GM15510 (cell line): ENCODE results near the gene TMEM115.

Source experiments
- POLR2A ChIP-seq: IDR thresholded peaks from 3 replicates; pipeline ENCODE4 v1.6.1; 2011; ENCODE audit warnings: borderline replicate concordance; ENCODE audit not compliant: insufficient read length; ENCODE audit errors: extremely low read depth

TMEM115 gene

DNA sequence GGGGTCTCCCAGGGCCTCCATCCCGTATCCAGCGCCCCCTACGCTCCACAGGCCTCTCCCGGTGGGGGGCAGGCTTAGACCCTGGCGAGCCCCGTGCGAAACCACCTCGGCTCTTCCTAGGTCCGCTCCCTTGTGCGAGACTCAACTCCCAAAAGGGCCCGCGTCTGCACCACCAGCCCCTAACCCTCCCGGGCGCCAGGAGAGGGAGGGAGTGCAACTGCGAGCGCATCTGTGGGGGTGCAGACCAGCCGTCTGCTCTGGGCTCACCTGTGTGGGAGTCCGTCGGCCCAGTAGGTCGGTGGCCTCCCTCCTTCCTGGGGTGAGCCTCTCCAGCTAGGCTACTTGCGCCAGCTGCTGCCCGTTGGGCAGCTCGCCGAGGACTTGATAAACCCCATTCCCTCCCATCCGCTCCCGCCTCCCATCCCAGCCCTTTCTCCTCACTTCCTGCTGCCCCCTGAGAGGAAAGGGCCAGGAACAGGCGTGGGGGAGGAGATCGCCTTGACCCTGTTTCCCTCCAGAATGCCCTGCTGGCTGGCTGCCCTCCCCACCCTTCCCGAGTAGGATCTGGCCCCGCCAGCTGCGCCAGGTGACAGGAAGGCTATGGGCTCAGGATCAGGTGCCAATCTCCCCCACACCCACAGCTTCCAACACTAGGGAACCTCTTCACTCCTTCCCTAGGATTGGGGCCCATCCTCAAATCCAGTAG, 36.8 kb downstream of the TMEM115 start, which contains the start of gene HYAL2:
Gene HYAL2, minus strand, starts transcription at position 360 of the 706 bp plus-strand sequence. CDS start 2,256 bp downstream, outside the sequence.
- TF ChIP-seq POLR2A = no peak

DNA sequence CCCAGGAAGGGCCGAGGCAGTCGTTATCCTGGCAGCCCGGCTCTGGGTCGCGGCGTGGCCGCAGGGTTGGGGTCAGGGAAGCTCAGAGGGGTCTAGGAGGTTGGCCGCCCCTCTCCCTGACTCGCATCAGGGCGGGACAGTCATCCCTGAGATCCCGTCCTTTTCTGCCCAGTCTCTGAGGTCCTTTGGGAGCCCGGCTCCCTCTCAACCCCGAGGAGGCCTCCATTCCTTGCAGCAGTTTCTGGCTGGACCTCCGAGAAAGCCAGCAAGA, 37.3 kb downstream of the TMEM115 start:
- TF ChIP-seq POLR2A = no peak

DNA sequence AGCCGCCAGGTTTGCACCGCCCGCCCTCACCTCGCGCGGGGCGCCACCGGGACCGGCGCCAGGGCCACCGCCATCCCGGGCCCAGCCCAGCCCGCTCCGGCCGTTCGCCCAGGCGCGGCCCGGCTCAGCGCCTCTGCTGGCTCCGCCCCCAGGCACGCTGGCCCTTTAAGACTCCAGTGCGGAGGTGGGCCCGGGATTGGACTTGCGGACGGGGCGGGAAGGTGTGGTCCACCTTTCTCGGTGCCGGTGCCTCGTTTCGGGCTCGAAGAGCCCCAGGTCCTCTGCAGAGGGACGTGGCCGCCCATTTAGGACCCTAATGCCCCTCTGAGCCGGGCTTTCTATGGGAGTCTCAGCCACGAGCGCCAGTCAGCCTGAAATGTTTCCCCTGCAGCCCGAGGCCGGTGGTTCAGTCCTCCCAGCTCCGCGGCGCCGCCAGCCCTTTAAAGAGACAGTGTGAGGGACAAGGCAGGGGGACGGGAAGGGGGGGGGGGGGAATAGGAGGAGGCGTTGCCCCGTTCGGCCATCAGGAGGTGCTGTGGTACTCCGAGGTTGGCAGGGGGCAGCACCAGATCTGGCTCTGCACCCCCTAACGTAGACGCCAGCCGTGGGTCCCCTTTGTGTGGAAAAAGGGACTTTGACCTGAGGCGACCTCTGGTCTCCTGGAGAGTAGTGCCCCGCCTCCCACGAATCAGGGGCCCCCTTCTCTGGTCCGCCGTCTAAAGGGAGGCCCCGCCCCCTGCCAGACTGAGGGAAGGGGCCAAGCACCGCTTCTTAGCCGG, 37.8 kb downstream of the TMEM115 start:
- peak; percentile 72 for TF ChIP-seq POLR2A

DNA sequence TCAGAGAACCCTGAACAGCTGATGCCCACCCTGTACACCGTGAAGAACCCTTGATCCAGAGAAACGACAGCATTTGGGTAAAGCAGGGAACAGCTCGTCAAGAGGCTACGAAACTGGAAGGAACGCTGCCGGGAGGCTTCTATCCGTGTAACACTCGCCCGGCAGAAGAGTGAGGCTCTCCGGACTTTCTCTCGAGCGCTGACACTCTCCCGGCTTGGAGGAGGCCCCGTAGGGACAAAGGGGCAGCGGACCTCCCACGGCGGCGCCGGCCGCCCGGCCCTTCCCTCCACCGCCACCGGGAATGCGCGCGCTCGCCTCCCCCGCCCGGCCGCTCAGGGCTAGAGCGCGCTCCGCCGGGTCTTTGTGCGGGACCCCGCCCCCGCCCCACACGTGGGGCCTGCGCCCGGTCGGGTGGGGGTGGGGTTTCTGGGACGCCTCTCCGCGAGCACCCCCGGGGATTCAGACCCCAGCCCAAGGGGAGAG, 38.4 kb downstream of the TMEM115 start:
- TF ChIP-seq POLR2A = no peak

DNA sequence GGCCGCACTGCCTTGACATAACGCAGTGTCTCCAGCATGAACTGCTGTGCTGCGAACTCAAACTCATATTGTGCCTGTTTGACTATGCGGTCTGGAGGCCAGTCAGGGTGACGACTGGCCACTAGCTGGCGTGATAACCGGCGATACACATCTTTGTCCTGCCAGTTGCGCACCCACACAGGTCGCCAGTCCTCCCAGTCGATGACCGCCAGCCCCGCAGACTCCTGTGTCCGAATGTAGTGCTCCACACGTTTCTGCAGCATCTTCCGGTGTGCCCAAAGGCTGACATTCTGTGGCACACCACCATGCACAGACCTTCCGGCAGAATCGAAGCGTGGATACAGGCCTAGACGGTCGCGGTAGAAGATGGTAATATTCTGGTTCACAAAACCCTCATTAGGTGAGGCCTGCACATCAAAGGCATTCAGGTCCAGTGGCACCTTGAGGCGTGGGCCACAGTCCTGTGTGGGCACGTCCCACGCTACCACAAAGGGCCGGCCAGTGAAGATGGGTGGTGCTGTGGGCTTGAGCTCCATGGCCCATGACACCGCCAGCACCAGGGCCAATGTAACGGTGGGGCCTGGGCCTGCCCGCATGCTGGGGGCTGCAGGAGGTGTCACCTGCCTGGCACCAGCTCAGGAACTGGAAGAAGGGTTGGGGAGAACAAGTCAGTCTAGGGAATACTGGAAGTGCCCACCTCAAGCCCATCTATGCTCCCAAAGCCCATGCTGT, 39.3 kb downstream of the TMEM115 start:
- no peak for TF ChIP-seq POLR2A

DNA sequence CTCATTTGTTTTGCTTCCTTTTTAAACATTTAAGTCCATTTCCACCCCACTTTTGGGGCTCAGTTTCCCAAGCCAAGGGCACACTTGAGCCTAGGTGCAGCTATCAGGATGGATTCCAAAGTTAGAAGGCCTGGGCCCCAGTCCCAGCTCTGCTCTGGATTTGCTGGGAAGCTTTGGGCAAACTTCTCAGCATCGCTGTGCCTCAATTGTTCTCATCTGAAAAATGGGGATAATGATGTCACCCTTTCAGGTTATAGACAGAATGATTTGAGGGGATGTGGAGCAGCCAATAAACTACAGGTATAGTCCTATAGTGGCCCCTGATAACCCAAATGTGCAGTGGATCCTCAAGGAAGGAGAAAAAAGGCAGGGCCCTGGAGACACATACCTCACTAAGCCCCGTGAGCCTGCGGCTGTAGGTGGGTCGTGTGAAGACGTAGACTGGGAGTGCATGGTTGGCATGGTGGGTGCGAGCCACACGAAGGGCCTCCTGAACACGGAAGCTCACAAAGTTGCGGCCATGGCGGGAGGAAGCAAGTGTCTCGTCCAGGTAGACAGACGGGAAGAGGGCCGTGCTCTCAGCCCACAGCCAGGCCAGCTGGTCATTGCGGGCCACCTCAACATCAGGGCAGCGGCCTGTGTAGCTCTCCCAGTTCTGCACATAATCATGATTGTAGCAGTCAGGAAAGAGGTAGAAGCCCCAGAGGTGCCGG, 40.0 kb downstream of the TMEM115 start:
- no peak for TF ChIP-seq POLR2A

DNA sequence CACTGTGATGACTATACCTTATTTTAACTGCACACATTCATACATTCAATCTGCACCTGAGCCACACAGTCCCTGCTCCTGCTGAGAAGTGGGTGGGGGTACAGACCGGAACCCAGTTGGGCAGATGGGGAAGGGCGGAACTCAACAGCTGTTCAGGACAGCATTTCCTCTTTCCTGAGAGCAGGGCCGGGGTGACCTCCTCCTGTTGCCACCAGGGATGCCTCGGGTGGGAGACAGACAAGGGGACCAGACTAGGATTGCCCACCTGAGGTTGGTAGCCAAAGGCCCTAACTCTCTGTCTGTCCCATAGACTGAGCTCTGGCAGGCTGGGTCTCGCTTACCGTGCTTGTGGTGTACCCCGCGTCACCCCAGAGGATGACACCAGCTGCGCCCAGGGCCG, 40.7 kb downstream of the TMEM115 start:
- no peak for TF ChIP-seq POLR2A

DNA sequence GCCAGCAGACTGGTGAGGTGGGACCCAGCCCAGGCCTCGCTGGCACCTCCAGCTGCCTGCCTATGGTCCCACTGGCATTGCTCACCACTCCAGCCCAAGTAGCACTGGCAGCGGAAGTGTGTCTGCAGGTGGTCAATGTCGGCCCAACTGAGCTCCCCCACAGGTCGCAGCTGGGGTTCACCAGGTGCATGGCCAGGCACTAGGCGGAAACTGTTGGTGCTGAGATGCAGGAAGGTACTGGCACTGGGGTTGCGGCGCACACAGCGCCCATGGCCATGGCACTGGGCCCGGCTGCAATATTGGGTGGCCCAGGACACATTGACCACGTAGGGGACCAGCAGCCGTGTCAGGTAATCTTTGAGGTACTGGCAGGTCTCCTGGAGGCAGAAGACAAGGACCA, 41.2 kb downstream of the TMEM115 start:
- no peak for TF ChIP-seq POLR2A

DNA sequence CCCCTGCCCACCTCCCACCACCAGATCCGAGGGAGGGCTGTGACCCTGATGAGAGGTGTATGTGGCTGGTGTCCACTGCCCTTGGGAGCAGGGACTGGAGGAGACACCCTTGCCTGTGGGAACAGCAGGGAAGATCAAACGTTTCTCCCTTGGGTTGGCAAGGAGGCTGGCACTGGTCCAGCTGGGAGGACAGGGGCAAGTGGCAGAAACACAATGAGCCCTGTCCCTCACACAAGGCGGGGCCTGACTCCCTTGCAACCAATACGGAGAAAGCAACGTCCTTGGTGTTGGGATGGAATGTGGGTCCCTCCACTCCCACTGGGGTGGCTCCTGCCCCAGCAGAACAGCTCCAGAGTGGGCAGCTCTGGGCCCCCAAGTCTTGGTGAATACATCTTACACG, 42.0 kb downstream of the TMEM115 start:
- TF ChIP-seq POLR2A = no peak

DNA sequence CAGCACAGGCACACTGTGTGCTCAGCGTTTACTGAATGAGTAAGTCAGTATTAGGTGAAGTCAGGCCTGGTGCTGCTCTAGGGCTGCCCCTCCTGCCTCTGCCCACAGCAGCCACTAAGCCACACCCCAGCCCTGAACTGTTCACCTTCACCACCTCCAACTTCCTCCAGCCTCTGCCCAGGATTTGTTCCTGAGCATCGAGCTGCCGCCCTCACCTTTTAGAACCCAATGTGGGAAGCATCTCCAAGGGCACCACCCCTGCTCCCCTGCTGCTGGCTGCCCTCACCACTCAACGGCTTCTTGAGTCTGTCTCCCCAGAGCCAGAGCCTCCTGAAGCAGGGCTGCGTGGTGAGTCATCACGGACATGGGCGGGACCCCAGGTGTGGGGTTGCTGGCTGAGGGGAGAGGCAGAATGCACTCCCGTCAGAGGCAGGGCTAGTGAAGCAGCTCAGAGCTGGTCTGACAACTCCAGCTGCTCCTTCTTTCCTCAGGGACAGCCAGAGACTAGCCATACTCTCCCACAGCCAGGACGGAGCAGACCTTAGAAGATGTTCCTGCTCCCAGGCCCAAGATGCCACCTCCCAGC, 42.6 kb downstream of the TMEM115 start:
- TF ChIP-seq POLR2A = no peak

DNA sequence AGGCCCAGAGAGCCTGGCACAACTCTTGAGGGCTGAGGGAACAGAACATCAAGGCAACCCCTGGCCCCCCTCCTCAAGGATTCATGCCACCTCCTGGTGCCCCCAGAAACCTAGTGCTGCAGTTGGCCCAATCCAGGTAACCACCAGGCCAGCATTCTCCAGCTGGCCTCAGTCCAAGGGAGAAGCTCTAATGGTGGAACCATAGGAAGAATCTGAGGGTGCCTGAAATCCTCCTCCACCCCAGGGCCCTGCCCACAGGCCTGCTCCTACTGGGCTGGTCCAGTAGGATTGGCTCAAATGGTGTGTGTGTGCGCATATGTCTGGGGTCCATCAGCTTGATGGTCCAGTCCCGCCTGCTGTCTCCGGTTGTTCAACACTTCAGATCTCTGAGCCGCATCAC, 44.5 kb downstream of the TMEM115 start:
- TF ChIP-seq POLR2A = no peak

DNA sequence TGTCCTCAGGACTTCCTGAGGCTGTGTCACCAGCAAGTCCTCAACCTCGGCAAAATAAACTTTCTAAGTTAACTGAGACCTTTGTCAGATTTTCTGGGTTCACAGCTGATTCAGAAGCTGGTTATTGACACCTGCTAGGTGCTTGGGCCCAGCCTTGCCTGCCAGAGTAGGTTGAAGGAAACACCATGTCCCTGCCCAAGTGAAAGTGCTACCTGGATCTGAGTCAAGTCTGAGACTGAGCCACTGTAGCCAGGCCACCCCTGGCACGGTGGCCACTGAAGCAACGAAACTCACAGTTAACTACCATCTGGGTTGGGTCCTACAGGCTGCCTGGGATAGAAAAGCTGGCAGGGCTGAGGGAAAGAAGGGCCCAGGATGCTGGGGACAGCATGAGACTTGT, 45.0 kb downstream of the TMEM115 start:
- no peak for TF ChIP-seq POLR2A
